HEK293T (cell line): ENCODE measurements around the gene MSN.

Source experiments
- CTCF ChIA-PET: fragments of 350-600 bp; formaldehyde crosslinking; extraction: SDS; loops from one replicate; lab custom pipeline; 2021; ENCODE audit warnings: antibody characterized with exemption, inconsistent platforms; lab: Yijun Ruan, JAX
- POLR2A ChIA-PET: fragments of 350-600 bp; formaldehyde crosslinking; extraction: SDS; loops from one replicate; lab custom pipeline; 2020; ENCODE audit warnings: antibody characterized with exemption, inconsistent platforms; lab: Yijun Ruan, JAX
- DNase-seq: peaks from one replicate; pipeline ENCODE4 v3.0.0; 2012; ENCODE audit warnings: mixed read lengths; ENCODE audit errors: extremely low spot score
- ARNT ChIP-seq: fragments of 450-650 bp; IDR thresholded peaks from 2 replicates; pipeline ENCODE4 v1.6.1; 2017; ENCODE audit warnings: mild to moderate bottlenecking
- BHLHE40 ChIP-seq: fragments of 450-650 bp; IDR thresholded peaks from 2 replicates; pipeline ENCODE4 v1.6.1; 2016; ENCODE audit warnings: mild to moderate bottlenecking, moderate library complexity, borderline replicate concordance
- CTBP1 ChIP-seq: fragments of 450-650 bp; IDR thresholded peaks from 2 replicates; pipeline ENCODE4 v1.6.1; 2016; ENCODE audit warnings: borderline replicate concordance
- ELF4 ChIP-seq: fragments of 450-650 bp; IDR thresholded peaks from 2 replicates; pipeline ENCODE4 v1.6.1; 2017; ENCODE audit warnings: antibody characterized with exemption
- FOXA1 ChIP-seq: fragments of 450-650 bp; IDR thresholded peaks from 2 replicates; pipeline ENCODE4 v1.6.1; 2016; ENCODE audit warnings: mild to moderate bottlenecking
- FOXK2 ChIP-seq: fragments of 450-650 bp; IDR thresholded peaks from 2 replicates; pipeline ENCODE4 v1.6.1; 2016; ENCODE audit warnings: mild to moderate bottlenecking
- FOXM1 ChIP-seq: fragments of 450-650 bp; IDR thresholded peaks from 2 replicates; pipeline ENCODE4 v1.6.1; 2017; ENCODE audit warnings: mild to moderate bottlenecking, borderline replicate concordance
- HDGF ChIP-seq: fragments of 450-650 bp; IDR thresholded peaks from 2 replicates; pipeline ENCODE4 v1.6.1; 2017; ENCODE audit warnings: antibody characterized with exemption, borderline replicate concordance
- L3MBTL2 ChIP-seq: fragments of 450-650 bp; conservative IDR thresholded peaks from 2 replicates; pipeline ENCODE4 v1.6.1; 2016; ENCODE audit warnings: mild to moderate bottlenecking
- LEF1 ChIP-seq: fragments of 450-650 bp; IDR thresholded peaks from 2 replicates; pipeline ENCODE4 v1.6.1; 2017; ENCODE audit warnings: mild to moderate bottlenecking, borderline replicate concordance
- NFRKB ChIP-seq: fragments of 450-650 bp; IDR thresholded peaks from 2 replicates; pipeline ENCODE4 v1.6.1; 2016; ENCODE audit warnings: mild to moderate bottlenecking, moderate library complexity
- SP1 ChIP-seq: fragments of 450-650 bp; IDR thresholded peaks from 2 replicates; pipeline ENCODE4 v1.6.1; 2017
- SUZ12 ChIP-seq: fragments of 450-650 bp; IDR thresholded peaks from 2 replicates; pipeline ENCODE4 v1.6.1; 2016; ENCODE audit warnings: mild to moderate bottlenecking
- TARDBP ChIP-seq: fragments of 450-650 bp; IDR thresholded peaks from 2 replicates; pipeline ENCODE4 v1.6.1; 2016
- ZNF384 ChIP-seq: fragments of 450-650 bp; IDR thresholded peaks from 2 replicates; pipeline ENCODE4 v1.6.1; 2016
- TF ChIP-seq, protein P1 (sequence below): fragments of 450-650 bp; IDR thresholded peaks from 2 replicates; pipeline ENCODE4 v1.6.1; 2016

The MSN gene

DNA sequence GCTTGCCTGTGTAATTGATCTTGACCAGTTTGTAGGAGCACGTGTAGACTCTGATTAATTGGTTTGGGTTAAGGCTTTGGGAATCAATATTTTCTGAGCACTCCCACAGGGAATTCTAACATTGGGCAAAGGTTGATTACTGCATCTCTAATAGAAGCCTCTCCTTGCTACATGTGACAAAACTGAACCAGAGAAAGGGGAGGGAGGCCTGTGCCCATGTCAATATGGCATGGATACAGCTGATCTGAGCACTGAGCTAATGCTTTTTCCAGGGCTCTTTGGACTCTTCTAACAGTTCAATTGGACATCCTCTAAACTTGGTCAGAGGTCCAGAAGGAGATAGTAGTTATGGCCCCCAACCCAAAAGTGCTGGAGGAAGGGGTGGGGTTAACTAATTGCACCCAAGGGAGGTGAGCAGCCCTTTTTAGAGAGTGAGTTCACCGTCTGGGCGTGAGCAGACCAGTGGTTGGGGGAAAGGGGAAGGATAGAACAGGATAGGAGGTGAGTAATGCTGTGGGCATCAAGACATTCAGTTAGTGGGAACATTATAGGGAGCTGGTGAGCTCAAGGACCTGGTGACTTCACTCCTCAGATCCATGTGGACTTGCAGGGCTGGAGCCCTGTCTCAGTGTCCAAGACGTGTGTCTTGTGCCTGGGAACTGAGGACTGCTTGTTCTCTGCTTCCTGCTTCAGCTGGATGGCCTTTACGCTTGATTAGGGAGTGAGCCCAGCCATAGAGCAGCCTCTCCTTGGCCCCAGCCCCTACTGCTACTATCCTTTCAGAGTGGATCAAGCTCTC is 22.8 kb downstream of the MSN start:
- POLR2A ChIA-PET: no interaction called here
- DNase-seq: no peak
- CTCF ChIA-PET: interaction anchor here (1.0 kb wide), 1 partner anchor 11 kb away, joined by 4 read pairs; no protein-coding TSS in a partner anchor
- no peak for TF ChIP-seq FOXA1
- TF ChIP-seq HDGF: no peak
- no peak for TF ChIP-seq FOXM1
- no peak for TF ChIP-seq L3MBTL2
- no peak for TF ChIP-seq CTBP1
- TF ChIP-seq SP1: no peak
- TF ChIP-seq, protein P1, sequence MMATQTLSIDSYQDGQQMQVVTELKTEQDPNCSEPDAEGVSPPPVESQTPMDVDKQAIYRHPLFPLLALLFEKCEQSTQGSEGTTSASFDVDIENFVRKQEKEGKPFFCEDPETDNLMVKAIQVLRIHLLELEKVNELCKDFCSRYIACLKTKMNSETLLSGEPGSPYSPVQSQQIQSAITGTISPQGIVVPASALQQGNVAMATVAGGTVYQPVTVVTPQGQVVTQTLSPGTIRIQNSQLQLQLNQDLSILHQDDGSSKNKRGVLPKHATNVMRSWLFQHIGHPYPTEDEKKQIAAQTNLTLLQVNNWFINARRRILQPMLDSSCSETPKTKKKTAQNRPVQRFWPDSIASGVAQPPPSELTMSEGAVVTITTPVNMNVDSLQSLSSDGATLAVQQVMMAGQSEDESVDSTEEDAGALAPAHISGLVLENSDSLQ: no peak
- no peak for TF ChIP-seq SUZ12
- no peak for TF ChIP-seq FOXK2
- TF ChIP-seq ZNF384: no peak

DNA sequence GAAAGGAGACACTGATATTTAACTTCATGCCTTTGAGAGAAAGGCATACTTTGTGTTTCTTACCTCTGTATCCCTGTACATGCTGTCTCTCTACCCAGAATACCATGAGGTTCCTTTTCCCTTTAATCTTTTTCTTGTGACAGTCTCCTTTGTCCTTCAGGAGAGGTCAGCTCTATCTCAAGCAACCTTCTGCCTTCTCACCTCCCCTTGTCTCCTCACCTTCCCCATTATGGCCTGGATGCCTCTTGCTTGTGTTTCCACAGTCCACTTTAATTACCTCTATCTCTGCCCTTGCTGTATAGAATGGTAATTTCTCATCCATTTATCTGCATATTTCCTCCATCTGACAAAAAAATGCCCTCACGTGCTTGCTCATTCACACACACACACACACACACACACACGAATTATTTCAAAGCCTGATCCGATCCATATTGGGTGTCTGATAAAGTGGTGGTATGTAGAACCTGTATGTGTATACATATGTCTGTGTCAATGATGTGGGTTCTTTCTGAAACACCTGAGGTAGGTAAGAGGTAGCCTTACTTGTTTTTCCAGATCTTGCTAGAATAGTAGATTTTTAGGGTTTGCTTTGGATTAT is 28.5 kb downstream of the MSN start:
- POLR2A ChIA-PET: no interaction called here
- CTCF ChIA-PET: interaction anchor here (0.6 kb wide), 1 partner anchor 264 kb away, joined by 3 read pairs; no protein-coding TSS in a partner anchor
- DNase-seq: no peak
- TF ChIP-seq L3MBTL2 (no peak), FOXA1 (no peak), CTBP1 (no peak), ARNT (no peak), TARDBP (no peak), NFRKB (no peak), ZNF384 (no peak), ELF4 (no peak), FOXK2 (no peak), HDGF (no peak), SP1 (no peak), SUZ12 (no peak)
- TF ChIP-seq, protein P1: no peak

GRCh38 chrX:65696613-65697012 is 29.2 kb downstream of the MSN start:
- no peak for DNase-seq
- no peak for TF ChIP-seq ELF4
- TF ChIP-seq FOXK2: no peak
- TF ChIP-seq ARNT: no peak
- no peak for TF ChIP-seq HDGF
- TF ChIP-seq SUZ12: no peak
- TF ChIP-seq L3MBTL2: no peak
- TF ChIP-seq LEF1: no peak
- no peak for TF ChIP-seq TARDBP
- TF ChIP-seq SP1: no peak
- TF ChIP-seq ZNF384: no peak
- CTCF ChIA-PET: no interaction called here
- POLR2A ChIA-PET: no interaction called here

DNA sequence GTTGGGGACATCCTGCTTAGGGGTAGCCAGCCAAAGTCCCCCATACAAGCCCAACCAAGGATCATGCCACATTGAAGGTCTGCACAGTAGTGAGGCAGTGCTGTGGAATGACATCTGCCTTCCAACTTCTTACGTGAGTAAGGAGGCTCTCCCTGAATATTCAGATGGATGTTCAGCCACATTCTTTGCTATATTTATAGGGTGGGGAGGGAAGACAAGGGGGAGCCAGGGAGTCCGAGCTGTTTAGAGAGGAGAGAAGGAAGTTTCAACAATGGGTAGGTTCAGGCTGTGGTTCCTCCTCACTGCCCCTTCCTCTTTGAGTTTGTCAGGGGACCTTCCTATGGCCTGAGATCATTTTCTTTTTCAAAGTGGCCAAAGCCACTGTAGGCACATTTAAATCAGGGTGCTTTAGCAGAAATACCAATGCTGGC is 29.8 kb downstream of the MSN start:
- ChIA-PET POLR2A (no interaction called here), CTCF (no interaction called here)
- no peak for DNase-seq
- TF ChIP-seq ARNT (no peak), HDGF (no peak)

GRCh38 chrX:65697915-65698796 is 30.7 kb downstream of the MSN start:
- ChIA-PET CTCF (no interaction called here), POLR2A (no interaction called here)
- TF ChIP-seq SP1: no peak
- no peak for TF ChIP-seq NFRKB
- no peak for TF ChIP-seq ZNF384
- no peak for TF ChIP-seq CTBP1
- no peak for TF ChIP-seq SUZ12
- TF ChIP-seq, protein P1: no peak
- no peak for TF ChIP-seq TARDBP
- TF ChIP-seq FOXM1: no peak
- TF ChIP-seq HDGF: no peak
- no peak for TF ChIP-seq BHLHE40
- TF ChIP-seq L3MBTL2: no peak
- no peak for TF ChIP-seq LEF1
- no peak for TF ChIP-seq FOXA1
- TF ChIP-seq ARNT: no peak
- TF ChIP-seq ELF4: no peak
- no peak for TF ChIP-seq FOXK2
- DNase-seq: no peak

- no peak for DNase-seq
- POLR2A ChIA-PET: no interaction called here
- CTCF ChIA-PET: no interaction called here
- TF ChIP-seq FOXK2 (no peak), FOXA1 (no peak), TARDBP (no peak), ZNF384 (no peak), FOXM1 (no peak), NFRKB (no peak), L3MBTL2 (no peak), BHLHE40 (no peak), LEF1 (no peak), ARNT (no peak), HDGF (no peak), SUZ12 (no peak), CTBP1 (no peak), SP1 (no peak), ELF4 (no peak)
- TF ChIP-seq, protein P1: no peak
Observed at GRCh38 chrX:65702956-65703355, 35.5 kb downstream of the MSN start.
